WTC11 (cell line): ENCODE data around the gene MARCKS. TPM values are rescaled to one million over a fixed set of nuclear protein-coding genes. Genes with fewer than 3 reads are reported as not detected.

Experiments
- ATAC-seq: fragments of 200-7000 bp; cut with Tn5 transposase; 2 replicates; pipeline ENCODE4 v1.10.0; 2021; ENCODE audit warnings: mild to moderate bottlenecking, moderate library complexity
- CTCF ChIA-PET: fragments of 300-600 bp; sonication (Branson Sonifier 250); formaldehyde crosslinking; loops from one replicate; lab custom pipeline; 2021; ENCODE audit warnings: antibody characterized with exemption; lab: Charles Lee
- POLR2A ChIA-PET: fragments of 350-600 bp; sonication (Branson Sonifier 250); formaldehyde crosslinking; loops from one replicate; lab custom pipeline; 2021; ENCODE audit warnings: antibody characterized with exemption; lab: Charles Lee
- DNase-seq: peaks from one replicate; pipeline ENCODE4 v3.0.0; 2021; ENCODE audit warnings: low spot score
- H3K27ac Mint-ChIP-seq: 2 replicates; pipeline ENCODE4 v1.8.0; 2021; ENCODE audit warnings: mixed read lengths
- H3K27me3 Mint-ChIP-seq: 2 replicates; pipeline ENCODE4 v1.8.0; 2021; ENCODE audit warnings: low read depth, mild to moderate bottlenecking, moderate library complexity, mixed read lengths
- H3K36me3 Mint-ChIP-seq: 2 replicates; pipeline ENCODE4 v1.8.0; 2021; ENCODE audit warnings: mixed read lengths
- H3K4me1 Mint-ChIP-seq: 2 replicates; pipeline ENCODE4 v1.8.0; 2022; ENCODE audit warnings: mixed read lengths
- H3K4me3 Mint-ChIP-seq: 2 replicates; pipeline ENCODE4 v1.8.0; 2021; ENCODE audit warnings: mild to moderate bottlenecking, moderate library complexity, mixed read lengths
- H3K9me3 Mint-ChIP-seq: 2 replicates; pipeline ENCODE4 v1.8.0; 2021; ENCODE audit warnings: mixed read lengths
- CREM ChIP-seq: sonication (generic); formaldehyde crosslinking; IDR thresholded peaks from 2 replicates; pipeline ENCODE4 v1.8.1; 2022; ENCODE audit warnings: mild to moderate bottlenecking, missing genetic modification reagents, moderate library complexity
- ELF4 ChIP-seq: sonication (generic); formaldehyde crosslinking; IDR thresholded peaks from 2 replicates; pipeline ENCODE4 v1.8.1; 2022; ENCODE audit warnings: low read depth, mild to moderate bottlenecking, moderate library complexity, missing genetic modification reagents
- FOXK1 ChIP-seq: sonication (generic); formaldehyde crosslinking; IDR thresholded peaks from 2 replicates; pipeline ENCODE4 v1.8.0; 2022; ENCODE audit warnings: mild to moderate bottlenecking, moderate library complexity, missing genetic modification reagents
- GTF2I ChIP-seq: fragments of 250-450 bp; sonication (Bioruptor Pico); conservative IDR thresholded peaks from 2 replicates; pipeline ENCODE4 v1.4.0; 2021; ENCODE audit warnings: mild to moderate bottlenecking
- MXD4 ChIP-seq: fragments of 250-450 bp; sonication (Bioruptor Pico); IDR thresholded peaks from 2 replicates; pipeline ENCODE4 v1.8.0; 2021; ENCODE audit warnings: mild to moderate bottlenecking, moderate library complexity, borderline replicate concordance
- NR1H2 ChIP-seq: sonication (generic); formaldehyde crosslinking; IDR thresholded peaks from 2 replicates; pipeline ENCODE4 v1.9.0; 2021; ENCODE audit warnings: mild to moderate bottlenecking, moderate library complexity, missing genetic modification reagents
- NR2C2 ChIP-seq: sonication (generic); formaldehyde crosslinking; IDR thresholded peaks from 2 replicates; pipeline ENCODE4 v1.8.0; 2022; ENCODE audit warnings: mild to moderate bottlenecking, missing genetic modification reagents
- SMAD3 ChIP-seq: sonication (generic); formaldehyde crosslinking; IDR thresholded peaks from 2 replicates; pipeline ENCODE4 v1.8.0; 2022; ENCODE audit warnings: missing genetic modification reagents, mild to moderate bottlenecking, borderline replicate concordance
- TCF7 ChIP-seq: sonication (generic); formaldehyde crosslinking; IDR thresholded peaks from 2 replicates; pipeline ENCODE4 v1.8.0; 2022; ENCODE audit warnings: mild to moderate bottlenecking, low read depth, missing genetic modification reagents, moderate library complexity
- TP53 ChIP-seq: sonication (generic); formaldehyde crosslinking; IDR thresholded peaks from 2 replicates; pipeline ENCODE4 v1.8.1; 2023; ENCODE audit warnings: mild to moderate bottlenecking, missing genetic modification reagents
- ZNF263 ChIP-seq: sonication (generic); formaldehyde crosslinking; IDR thresholded peaks from 2 replicates; pipeline ENCODE4 v1.8.1; 2022; ENCODE audit warnings: low read depth, mild to moderate bottlenecking, moderate library complexity, missing genetic modification reagents
- ZNF671 ChIP-seq: fragments of 250-450 bp; sonication (Bioruptor Pico); IDR thresholded peaks from 2 replicates; pipeline ENCODE4 v1.8.0; 2021; ENCODE audit warnings: mild to moderate bottlenecking
- total RNA-seq: library from RNA; stranded (reverse); gene quantifications from 3 replicates; pipeline ENCODE4 v1.2.3, GENCODE V29; 2021
- TF ChIP-seq, protein P1 (sequence below): fragments of 250-450 bp; sonication (Bioruptor Pico); IDR thresholded peaks from 2 replicates; pipeline ENCODE4 v1.9.0; 2021; ENCODE audit warnings: mild to moderate bottlenecking, borderline replicate concordance
- TF ChIP-seq, protein P2 (sequence below): sonication (generic); formaldehyde crosslinking; IDR thresholded peaks from 2 replicates; pipeline ENCODE4 v1.8.0; 2022; ENCODE audit warnings: mild to moderate bottlenecking, missing genetic modification reagents
- TF ChIP-seq, protein P3 (sequence below): sonication (generic); formaldehyde crosslinking; IDR thresholded peaks from 2 replicates; pipeline ENCODE4 v1.8.1; 2023; ENCODE audit warnings: mild to moderate bottlenecking, missing genetic modification reagents, moderate library complexity
- TF ChIP-seq, protein P4 (sequence below): sonication (generic); formaldehyde crosslinking; IDR thresholded peaks from 2 replicates; pipeline ENCODE4 v1.8.1; 2023; ENCODE audit warnings: mild to moderate bottlenecking, missing genetic modification reagents, moderate library complexity
- TF ChIP-seq, protein P5 (sequence below): sonication (generic); formaldehyde crosslinking; conservative IDR thresholded peaks from 2 replicates; pipeline ENCODE4 v1.8.1; 2023; ENCODE audit warnings: mild to moderate bottlenecking, low read depth, missing genetic modification reagents, moderate library complexity

The MARCKS gene
- total RNA-seq, 1 experiment from 2014 or later: 95.1 TPM

DNA sequence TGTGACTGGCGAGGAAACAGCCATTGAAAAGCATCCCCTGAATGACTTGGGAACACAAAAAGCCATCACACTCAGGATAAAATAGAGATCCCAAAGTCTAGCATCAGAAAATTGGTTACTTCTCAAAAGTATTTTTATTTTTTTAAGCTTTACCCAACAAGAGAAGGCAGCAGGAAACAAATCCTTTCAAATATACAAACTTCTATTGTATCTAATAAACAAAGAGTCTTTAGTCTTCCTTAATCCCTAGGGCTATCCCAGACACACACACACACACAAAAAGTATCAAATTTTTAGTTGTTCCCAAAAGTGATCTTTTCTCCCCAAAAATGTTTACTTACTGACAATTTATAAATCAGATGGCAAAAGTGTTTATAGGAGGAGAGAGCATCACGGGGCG lies 33.2 kb upstream of the MARCKS start (continued):
- TF ChIP-seq, protein P1, sequence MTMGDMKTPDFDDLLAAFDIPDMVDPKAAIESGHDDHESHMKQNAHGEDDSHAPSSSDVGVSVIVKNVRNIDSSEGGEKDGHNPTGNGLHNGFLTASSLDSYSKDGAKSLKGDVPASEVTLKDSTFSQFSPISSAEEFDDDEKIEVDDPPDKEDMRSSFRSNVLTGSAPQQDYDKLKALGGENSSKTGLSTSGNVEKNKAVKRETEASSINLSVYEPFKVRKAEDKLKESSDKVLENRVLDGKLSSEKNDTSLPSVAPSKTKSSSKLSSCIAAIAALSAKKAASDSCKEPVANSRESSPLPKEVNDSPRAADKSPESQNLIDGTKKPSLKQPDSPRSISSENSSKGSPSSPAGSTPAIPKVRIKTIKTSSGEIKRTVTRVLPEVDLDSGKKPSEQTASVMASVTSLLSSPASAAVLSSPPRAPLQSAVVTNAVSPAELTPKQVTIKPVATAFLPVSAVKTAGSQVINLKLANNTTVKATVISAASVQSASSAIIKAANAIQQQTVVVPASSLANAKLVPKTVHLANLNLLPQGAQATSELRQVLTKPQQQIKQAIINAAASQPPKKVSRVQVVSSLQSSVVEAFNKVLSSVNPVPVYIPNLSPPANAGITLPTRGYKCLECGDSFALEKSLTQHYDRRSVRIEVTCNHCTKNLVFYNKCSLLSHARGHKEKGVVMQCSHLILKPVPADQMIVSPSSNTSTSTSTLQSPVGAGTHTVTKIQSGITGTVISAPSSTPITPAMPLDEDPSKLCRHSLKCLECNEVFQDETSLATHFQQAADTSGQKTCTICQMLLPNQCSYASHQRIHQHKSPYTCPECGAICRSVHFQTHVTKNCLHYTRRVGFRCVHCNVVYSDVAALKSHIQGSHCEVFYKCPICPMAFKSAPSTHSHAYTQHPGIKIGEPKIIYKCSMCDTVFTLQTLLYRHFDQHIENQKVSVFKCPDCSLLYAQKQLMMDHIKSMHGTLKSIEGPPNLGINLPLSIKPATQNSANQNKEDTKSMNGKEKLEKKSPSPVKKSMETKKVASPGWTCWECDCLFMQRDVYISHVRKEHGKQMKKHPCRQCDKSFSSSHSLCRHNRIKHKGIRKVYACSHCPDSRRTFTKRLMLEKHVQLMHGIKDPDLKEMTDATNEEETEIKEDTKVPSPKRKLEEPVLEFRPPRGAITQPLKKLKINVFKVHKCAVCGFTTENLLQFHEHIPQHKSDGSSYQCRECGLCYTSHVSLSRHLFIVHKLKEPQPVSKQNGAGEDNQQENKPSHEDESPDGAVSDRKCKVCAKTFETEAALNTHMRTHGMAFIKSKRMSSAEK (CRISPR knock-in tag): no peak
- TF ChIP-seq TP53: no peak

DNA sequence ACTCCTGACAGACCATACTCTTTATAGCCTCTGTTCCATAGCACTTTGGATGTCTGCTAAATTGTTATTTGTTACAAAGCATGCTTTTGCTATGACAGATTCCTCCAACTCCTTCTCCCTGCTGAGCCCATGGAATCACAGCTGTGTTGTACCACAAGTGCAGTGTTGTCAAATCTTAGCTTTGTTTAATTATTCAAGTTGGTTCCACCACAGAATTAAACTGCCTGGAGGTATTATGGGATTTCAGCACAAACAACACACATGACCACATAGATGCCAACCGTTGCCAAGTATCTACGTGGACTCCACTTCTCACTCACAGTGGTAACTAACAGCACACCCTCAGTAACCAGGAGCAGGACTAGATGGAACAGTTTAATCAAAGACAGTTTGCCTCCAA lies 32.7 kb upstream of the MARCKS start:
- no peak for ATAC-seq
- Mint-ChIP-seq H3K9me3 (no peaks in the 10 kb centered on the region), H3K4me3 (no peak overlapping the region)
- TF ChIP-seq MXD4 (CRISPR knock-in tag): no peak
- TF ChIP-seq, protein P2, sequence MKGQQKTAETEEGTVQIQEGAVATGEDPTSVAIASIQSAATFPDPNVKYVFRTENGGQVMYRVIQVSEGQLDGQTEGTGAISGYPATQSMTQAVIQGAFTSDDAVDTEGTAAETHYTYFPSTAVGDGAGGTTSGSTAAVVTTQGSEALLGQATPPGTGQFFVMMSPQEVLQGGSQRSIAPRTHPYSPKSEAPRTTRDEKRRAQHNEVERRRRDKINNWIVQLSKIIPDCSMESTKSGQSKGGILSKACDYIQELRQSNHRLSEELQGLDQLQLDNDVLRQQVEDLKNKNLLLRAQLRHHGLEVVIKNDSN (CRISPR knock-in tag): no peak
- TF ChIP-seq TP53: no peak
- no peak for TF ChIP-seq TCF7 (CRISPR knock-in tag)
- TF ChIP-seq, protein P3, sequence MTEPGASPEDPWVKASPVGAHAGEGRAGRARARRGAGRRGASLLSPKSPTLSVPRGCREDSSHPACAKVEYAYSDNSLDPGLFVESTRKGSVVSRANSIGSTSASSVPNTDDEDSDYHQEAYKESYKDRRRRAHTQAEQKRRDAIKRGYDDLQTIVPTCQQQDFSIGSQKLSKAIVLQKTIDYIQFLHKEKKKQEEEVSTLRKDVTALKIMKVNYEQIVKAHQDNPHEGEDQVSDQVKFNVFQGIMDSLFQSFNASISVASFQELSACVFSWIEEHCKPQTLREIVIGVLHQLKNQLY: no peak
- TF ChIP-seq ELF4: no peak
- TF ChIP-seq, protein P4, sequence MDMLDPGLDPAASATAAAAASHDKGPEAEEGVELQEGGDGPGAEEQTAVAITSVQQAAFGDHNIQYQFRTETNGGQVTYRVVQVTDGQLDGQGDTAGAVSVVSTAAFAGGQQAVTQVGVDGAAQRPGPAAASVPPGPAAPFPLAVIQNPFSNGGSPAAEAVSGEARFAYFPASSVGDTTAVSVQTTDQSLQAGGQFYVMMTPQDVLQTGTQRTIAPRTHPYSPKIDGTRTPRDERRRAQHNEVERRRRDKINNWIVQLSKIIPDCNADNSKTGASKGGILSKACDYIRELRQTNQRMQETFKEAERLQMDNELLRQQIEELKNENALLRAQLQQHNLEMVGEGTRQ (CRISPR knock-in tag): no peak
- no peak for TF ChIP-seq ZNF671 (CRISPR knock-in tag)
- TF ChIP-seq ZNF263 (CRISPR knock-in tag): no peak
- no peak for TF ChIP-seq SMAD3
- TF ChIP-seq, all 79 proteins: peak for 0
- Mint-ChIP-seq H3K36me3 (no peaks in the 10 kb centered on the region), H3K27me3 (peaks cover 11% of the 10 kb centered on the region), H3K4me1 (peaks cover 1% of the 10 kb centered on the region), H3K27ac (no peak overlapping the region)
- ChIA-PET POLR2A (no interaction called here), CTCF (no interaction called here)
- no peak for DNase-seq

DNA sequence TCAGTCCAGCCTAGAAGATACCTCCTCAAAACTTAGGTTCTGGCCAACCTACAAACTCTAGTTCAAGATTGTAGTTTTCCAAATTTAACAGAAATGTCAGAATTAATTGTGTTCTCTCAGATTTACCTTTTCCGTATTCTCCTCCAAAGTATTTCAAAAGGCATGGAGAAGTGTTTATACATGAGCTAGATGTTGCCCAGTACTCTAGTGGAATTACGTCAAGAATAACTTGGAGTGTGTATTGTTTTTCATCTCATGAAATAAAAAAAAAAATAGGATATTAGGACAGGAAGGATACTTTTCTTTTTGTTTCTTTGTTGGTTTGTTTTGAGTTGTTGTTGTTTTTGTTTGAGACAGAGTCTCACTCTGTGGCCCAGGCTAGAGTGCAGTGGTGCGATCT lies 32.3 kb upstream of the MARCKS start:
- ChIA-PET POLR2A (no interaction called here), CTCF (no interaction called here)

More for the DNA sequence above, 32.3 kb upstream of the MARCKS start:
- no peak for ATAC-seq
- Mint-ChIP-seq H3K4me3 (no peak overlapping the region), H3K4me1 (peaks cover 5% of the 10 kb centered on the region), H3K9me3 (no peaks in the 10 kb centered on the region), H3K27me3 (peaks cover 12% of the 10 kb centered on the region), H3K36me3 (no peaks in the 10 kb centered on the region), H3K27ac (no peak overlapping the region)
- DNase-seq: no peak
- TF ChIP-seq NR1H2: no peak
- no peak for TF ChIP-seq SMAD3
- no peak for TF ChIP-seq GTF2I
- TF ChIP-seq CREM (CRISPR knock-in tag): no peak
- TF ChIP-seq, protein P5, sequence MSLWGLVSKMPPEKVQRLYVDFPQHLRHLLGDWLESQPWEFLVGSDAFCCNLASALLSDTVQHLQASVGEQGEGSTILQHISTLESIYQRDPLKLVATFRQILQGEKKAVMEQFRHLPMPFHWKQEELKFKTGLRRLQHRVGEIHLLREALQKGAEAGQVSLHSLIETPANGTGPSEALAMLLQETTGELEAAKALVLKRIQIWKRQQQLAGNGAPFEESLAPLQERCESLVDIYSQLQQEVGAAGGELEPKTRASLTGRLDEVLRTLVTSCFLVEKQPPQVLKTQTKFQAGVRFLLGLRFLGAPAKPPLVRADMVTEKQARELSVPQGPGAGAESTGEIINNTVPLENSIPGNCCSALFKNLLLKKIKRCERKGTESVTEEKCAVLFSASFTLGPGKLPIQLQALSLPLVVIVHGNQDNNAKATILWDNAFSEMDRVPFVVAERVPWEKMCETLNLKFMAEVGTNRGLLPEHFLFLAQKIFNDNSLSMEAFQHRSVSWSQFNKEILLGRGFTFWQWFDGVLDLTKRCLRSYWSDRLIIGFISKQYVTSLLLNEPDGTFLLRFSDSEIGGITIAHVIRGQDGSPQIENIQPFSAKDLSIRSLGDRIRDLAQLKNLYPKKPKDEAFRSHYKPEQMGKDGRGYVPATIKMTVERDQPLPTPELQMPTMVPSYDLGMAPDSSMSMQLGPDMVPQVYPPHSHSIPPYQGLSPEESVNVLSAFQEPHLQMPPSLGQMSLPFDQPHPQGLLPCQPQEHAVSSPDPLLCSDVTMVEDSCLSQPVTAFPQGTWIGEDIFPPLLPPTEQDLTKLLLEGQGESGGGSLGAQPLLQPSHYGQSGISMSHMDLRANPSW (CRISPR knock-in tag): no peak
- no peak for TF ChIP-seq NR2C2 (CRISPR knock-in tag)
- TF ChIP-seq FOXK1 (CRISPR knock-in tag): no peak
